Stimulated activated naive CD4-positive, alpha-beta T cell (primary cell): ENCODE measurements around the gene LCN10.
"Not testable (repeated sequence)": the region's sequence is repeated elsewhere in the genome, so short reads cannot be mapped to it uniquely, and the experiment has no call there.

Experiments
- DNase-seq, 6 experiments: peaks; one replicate each; lab custom pipeline; 2025; lab: John Stamatoyannopoulos, UW

The LCN10 gene

GRCh38 chr9:136719195-136719880 is 23.4 kb downstream of the LCN10 start:
- DNase-seq, result no peak

GRCh38 chr9:136718345-136719194 is 24.2 kb downstream of the LCN10 start:
- DNase-seq, result no peak

DNA sequence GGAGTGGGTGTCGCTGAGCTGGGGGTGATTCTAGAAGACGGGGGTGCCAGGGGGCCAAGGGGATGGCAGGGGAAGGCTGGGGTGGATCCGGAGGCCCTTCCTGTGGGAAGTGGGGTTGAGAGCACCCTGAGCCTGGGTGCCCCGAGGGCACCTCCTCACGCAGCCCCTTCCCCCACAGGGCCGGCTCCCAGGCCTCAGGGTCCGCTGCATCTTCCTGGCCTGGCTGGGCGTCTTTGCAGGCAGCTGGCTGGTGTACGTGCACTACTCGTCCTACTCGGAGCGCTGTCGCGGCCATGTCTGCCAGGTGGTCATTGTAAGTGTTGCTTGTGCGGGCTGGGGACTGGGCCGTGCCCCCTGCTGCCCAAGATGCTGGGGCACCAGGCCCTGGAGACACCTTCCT is 25.3 kb downstream of the LCN10 start:
- DNase-seq, result no peak

GRCh38 chr9:136714893-136715274 is 27.9 kb downstream of the LCN10 start:
- no peak for DNase-seq

GRCh38 chr9:136714096-136714892 is 28.4 kb downstream of the LCN10 start:
- DNase-seq, result no peak

DNA sequence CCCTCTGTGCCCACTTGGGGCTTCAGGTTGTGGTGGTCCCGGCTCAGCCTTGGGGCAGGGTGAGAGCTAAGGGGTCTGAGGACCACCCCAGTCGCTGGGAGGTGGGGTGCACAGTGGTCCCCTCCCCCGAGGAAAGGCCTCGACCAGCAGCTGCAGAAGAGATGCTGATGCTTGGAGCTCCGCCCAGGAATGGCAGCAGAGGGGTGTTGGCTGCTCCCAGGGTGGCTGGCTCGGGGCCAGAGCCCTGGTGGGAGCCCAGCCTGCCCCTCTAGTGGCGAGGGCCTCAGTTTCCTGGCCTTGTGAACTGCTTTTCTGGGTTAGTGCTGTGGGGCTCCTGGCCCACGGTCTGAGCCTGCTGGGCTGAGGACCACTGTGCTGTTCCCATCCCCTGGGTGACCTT is 29.2 kb downstream of the LCN10 start:
- DNase-seq, result no peak

DNA sequence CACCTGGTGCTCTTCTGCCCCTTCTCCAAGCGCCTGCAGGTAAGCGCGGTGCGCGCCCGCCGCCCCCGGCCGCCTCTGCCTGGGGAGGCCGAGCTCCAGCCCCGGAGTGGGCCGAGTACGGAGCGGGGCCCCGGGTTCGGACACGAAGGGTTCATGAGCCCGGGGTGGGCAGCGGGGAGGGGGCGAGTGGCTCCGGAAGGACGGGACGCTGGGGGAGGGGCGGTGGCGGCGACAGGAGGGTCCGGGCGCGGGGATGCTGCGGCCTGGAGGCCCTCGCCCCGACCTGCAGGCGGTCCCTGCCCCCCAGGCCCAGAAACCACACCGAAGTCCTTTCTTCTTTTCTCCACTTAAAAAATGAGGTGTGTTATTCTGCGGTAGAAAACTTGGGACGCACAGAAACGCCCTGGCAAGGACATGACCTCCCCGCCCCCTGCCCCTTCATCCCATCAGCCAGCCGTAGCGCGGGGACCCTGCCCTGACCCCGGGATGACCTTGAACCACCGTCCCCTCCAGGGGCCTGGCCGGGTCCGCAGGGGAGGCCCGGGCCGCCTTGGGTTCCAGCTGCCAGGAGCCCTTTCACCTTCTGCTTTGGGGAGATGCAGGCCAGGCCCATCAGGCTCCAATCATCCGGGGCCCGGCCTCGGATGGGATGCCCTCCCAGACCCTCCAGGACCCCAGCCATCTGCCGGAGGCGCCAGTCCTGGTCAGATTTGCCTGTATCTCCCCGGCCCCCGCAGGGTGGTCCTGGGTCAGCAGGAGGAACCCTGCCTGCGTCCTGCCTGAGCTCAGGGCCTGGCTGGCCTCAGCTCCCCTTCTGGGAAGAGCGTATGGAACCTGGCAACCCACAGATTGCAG is 29.8 kb downstream of the LCN10 start:
- DNase-seq, result no peak

- DNase-seq, result peak in 2 of 6 experiments; percentile 14 to 22
Measured at GRCh38 chr9:136711751-136712689, 30.7 kb downstream of the LCN10 start, which contains the start of gene DIPK1B. Gene DIPK1B (plus strand): TSS chr9:136712572. CDS start chr9:136712666, 94 bp downstream.

DNA sequence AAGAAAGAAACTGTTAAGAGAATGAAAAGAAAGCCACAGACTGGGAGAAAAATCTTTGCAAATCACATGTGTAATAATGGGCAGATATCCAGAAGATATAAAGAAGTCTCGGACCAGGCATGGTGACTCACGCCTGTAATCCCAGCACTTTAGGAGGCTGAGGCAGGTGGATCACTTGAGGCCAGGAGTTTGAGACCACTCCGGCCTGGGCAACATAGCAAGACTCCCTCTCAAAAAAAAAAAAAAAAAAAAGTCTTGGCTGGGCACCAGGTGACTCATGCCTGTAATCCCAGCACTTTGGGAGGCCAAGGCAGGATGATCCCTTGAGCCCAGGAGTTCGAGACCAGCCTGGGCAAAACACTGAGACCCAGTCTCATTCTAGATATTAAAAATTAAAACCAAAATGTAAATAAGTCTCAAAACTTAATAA is 31.5 kb downstream of the LCN10 start:
- DNase-seq, result not testable (repeated sequence)

GRCh38 chr9:136710543-136710942 is 32.2 kb downstream of the LCN10 start:
- no peak for DNase-seq

- DNase-seq, result no peak
Measured at GRCh38 chr9:136709454-136710109, 33.2 kb downstream of the LCN10 start.

GRCh38 chr9:136707849-136708517 is 34.8 kb downstream of the LCN10 start:
- no peak for DNase-seq

DNA sequence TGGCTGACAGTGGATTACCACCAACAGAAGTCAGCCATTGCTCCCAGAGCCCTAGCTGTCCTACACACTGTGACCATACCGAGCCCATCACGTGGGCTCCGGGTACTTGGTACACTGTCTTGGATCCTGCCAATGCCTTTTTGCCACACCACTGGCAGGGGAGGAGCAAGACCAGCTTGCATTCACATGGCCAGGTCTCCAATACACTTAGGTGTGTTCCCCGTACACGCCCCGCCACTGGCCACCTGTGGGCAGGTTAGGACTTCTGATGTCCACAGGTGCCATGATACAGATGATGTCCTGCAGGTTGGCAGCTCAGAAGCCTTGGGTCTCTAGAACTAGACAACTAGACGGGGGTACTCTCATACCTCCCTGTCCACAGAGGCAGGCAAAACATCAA is 35.7 kb downstream of the LCN10 start:
- no peak for DNase-seq

- DNase-seq, result no peak
Measured at GRCh38 chr9:136705564-136705963, 37.2 kb downstream of the LCN10 start.

DNA sequence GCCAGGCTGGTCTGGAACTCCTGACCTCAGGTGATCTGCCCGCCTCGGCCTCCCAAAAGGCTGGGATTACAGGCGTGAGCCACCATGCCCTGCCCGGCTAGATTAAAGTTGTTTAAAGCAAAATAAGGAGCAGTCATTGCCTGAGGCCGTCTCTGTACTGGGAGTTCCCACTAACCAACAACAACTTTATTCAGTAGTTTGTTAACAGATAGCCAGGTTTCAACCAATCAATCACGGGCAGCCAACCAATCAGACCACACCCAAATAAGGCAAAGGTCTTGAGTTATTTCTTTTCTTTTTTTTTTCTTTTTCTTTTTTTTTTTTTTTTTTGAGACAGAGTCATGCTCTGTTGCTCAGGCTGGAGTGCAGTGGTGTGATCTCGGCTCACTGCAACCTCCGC is 38.0 kb downstream of the LCN10 start:
- not testable (repeated sequence) for DNase-seq

DNA sequence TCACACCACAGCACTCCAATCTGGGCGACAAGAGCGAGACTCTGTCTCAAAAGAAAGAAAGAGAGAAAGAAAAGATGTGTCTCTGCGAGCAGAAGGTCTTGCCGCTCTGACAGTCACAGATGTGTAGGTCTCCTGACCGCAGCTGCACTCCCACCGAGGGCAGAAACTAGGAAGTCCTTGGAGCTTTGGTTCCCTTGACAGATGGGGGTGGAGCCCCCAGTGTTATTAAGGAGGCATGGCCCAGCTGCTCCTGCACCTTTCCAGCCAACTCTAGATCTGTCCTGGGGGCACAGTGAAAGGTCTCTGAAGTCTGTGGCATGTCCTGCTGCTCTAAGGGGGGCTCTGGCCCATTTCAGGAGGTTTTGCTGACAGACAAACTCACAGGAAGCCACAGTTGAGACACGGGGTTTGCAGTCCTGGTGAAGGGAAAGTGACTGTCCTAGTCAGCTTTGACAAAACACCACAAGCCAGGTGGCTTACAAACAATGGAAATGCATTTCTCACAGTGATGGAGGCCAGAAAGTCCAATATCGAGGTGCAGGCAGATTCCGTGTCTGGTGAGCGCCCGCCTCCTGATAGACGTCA is 39.4 kb downstream of the LCN10 start:
- DNase-seq, result no peak

- no peak for DNase-seq
Measured at GRCh38 chr9:136701668-136702053, 41.1 kb downstream of the LCN10 start.

GRCh38 chr9:136700959-136701667 is 41.6 kb downstream of the LCN10 start:
- DNase-seq, result peak in 4 of 6 experiments; percentile 42 to 58 (median 56)
